Stimulated activated CD8-positive, alpha-beta memory T cell treated with anti-CD3 and anti-CD28 coated beads, Interleukin-15, amount 100 ng/mL, for 1 hour (primary cell): ENCODE measurements around the gene TCF12.

Experiments
- DNase-seq: peaks from one replicate; pipeline ENCODE4 v3.0.0-alpha.2; 2020; ENCODE audit warnings: low read depth

Gene TCF12

DNA sequence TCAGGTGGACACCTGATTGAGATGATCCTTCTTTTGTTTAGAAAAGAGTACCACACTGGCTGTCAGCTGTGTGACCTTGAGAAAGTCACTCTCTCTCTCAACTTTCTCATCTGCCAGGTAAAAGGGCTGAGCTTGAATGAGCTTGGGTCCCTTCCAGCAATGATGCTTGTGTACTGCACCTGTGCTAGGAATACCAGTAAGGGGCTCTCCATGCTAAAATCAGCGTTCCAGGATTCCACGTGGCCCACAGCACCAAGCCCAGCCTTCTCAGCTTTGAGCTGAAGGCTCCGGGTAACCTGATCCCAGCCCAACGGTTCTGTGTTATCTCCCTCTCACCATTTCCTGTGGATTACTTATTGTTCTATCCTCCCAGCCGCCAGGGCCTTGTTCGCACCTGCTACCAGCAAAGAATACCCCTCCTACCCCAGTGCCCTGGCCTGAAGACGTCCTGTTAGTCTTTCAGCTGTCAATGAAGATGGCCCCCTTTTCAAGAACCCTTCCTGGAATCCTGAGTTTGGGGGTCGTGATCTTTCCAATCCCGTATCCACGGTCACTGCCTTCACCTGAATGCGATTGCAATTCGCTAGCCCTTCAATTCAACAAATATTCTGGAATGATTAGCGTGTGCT is 403.6 kb downstream of the TCF12 start:
- DNase-seq: no peak

DNA sequence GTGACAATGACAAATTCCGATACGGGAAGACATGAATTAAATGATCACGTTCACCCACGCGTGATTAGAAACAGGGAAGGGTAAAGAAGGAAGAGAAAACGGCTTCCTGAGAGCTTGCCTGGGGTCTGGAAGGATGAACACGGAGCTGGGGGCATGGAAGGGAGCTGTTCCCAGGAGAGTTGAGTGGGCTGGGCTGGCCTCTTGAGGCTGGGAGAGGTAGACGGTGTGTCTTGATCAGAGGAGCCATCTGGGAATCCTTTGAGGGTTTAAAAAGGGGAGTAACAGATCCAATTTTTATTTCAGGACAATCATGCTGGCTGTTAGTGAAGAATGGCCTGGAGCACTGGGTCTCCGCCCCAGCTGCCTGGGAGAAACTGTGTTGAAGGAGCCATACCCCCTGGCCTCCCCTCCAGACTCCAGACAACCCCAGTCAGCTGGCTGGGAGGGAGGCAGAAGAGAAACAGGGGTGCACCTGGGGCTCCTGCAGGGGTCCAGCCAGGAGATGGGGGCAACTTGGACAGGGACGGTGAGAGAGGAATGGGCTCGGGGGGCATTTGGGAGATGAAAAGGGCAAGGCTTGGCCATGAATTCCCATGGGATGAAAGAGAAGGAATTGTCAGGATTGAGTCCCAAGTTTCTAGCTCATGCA is 404.3 kb downstream of the TCF12 start:
- DNase-seq: no peak

DNA sequence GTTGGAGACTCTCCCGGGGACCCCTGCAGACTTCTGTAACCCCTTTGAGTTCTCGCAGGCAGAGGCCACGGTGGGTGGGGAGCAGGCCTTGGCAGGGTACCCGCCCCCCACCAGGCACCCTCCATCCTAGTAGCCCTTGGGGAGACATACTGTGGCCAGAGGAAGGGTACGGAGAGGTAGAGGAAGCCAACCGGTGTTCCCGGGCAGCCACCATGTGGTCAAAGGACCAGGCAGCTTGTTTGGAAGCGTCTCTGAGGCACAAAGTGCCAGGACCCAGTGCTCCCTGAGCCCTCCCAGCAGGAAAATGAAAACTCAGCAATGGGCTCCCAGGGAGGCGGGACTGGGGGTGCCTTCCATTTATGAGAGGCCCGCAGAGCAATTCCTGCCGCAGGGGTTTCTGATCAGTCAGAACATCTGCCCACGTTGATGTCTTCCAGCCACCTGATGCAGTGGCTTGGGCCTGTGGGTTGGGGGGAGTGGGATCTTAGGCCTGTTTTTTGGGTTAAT is 404.9 kb downstream of the TCF12 start:
- DNase-seq: no peak

DNA sequence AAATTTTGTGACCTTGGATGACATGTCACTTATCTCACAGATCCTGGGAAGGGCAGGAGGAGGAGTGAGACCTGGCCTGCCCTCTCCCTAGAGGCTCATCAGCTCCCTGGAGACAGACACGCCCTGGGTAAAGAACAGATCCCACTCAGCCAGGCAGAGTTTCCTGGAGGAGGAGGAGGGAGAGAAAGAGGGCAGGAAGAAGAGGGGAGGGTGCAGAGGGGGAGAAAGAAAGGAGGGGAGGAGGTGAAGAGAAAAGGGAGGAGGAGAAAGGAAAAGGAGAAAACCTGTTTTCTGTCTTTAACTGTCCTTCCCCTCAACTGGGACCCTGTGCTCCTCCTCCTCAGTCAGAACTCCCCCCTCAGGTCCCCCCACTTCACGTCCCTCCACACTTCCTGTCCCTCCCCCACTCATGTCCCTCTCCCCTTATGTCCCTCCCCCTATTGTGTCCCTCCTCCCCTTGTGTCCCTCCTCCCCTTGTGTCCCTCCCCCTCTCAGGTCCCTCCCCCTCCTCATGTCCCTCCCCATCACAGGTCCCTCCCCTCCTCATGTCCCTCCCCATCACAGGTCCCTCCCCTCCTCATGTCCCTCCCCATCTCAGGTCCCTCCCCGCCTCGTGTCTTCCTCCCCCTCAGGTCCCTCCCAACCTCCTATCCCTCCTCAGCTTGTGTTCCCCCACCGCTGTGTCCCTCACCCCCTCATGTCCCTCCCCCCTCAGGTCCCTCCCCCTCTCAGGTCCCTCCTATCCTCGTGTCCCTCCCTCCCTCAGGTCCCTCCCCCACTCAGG is 405.6 kb downstream of the TCF12 start:
- DNase-seq: no peak

DNA sequence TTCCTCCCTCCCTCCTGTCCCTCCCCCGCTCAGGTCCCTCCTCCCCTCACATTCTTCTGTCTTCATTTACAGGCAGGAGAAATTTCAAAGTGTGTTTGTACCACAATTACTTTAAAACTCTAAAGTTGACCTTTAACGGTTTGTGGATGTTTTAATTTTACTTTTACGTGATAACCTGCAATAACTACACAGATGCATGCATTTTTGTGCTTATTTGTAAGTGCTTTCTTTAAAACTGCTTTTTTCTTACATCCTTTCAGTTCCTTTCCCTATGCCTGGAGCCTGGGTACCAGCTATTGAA is 406.1 kb downstream of the TCF12 start:
- DNase-seq: no peak

DNA sequence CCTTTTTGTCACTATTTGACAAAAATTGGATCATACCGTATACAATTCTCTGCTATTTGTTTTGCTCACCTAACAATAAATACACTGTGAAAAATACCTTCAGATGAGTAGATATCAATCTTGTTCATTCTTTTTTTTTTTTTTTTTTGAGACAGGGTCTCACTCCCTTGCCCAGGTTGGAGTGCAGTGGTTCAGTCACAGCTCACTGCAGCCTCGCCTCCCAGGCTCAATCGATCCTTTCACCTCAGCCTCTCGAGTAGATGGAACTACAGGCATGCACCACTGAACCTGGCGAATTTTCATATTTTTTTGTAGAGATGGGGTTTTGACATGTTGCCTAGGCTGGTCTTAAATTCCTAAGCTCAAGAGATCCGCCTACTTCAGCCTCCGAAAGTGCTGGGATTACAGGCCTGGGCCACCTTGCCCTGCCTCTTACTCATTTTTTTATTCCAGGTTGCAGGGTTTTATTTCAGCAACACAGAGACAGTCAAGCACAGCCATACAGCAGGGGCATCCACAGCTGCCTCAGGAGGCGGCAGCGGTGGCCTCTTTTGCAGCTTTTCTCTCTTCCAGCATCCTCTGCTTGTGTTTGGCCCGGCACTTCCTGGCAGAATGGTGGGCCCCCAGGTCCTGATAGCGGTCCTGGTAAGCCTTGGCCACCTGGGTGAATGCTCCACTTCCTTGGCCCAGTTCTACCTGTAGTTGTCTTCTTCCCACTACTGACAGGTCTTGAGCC is 406.7 kb downstream of the TCF12 start:
- DNase-seq: no peak

DNA sequence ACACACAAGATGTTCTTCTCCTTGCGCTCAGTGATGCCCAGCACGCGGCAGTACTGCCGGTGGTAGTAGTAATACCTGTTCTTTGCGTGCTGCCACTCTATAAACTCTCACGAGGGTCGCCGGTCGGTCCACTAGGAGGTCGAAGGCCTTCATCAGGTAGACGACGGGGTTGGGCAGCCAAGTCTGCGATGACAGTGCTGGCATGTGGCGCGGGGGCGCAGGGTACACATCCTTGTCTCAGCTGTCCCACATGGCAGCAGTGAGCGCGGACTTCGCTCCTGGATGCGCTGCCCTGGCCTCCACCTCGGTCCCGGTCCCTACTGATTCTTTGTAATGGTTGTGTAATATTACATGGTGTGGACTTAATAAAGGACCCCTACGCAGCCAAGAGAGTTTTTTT is 407.8 kb downstream of the TCF12 start:
- no peak for DNase-seq

DNA sequence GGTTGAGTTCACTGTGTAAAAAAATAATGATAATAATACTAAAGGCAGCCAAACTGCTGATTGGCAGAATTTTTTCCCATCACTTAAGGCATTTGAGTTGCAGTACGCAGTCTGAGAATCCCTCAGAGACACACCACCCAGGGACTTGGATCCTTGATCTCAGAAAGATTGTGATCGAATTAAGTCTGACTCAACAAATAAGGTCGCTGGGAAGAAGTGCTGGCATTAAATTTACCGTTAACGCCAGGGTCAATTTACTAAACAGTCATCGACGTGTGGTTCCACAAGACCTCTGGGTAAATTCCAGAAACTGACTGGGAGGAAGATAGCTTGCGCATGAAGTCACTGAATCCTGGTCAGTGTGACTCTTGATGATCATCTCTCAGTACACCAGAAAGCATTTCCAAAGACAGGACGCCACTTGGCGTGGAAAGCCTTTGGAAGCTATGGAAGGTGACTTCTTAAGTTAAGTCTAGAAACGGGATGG is 409.6 kb downstream of the TCF12 start:
- no peak for DNase-seq

DNA sequence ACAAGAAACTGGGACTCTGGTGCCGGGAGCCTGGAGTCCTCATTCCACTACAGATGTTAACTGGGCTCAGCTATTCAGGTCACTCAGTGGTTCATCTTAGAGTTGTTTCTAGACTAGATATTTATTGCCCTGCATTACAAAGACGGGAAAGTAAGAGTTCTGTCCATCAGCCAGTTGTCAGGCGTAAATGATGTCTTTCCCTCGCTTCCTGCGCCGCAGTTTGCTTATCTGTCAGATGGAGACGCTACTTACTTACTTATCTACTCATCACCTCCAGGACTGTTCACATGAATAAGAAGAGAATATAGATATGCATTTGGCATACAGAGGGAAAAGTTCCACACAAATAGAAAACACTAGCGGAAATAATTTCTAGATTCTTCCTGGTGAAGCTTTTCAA is 410.0 kb downstream of the TCF12 start:
- no peak for DNase-seq

DNA sequence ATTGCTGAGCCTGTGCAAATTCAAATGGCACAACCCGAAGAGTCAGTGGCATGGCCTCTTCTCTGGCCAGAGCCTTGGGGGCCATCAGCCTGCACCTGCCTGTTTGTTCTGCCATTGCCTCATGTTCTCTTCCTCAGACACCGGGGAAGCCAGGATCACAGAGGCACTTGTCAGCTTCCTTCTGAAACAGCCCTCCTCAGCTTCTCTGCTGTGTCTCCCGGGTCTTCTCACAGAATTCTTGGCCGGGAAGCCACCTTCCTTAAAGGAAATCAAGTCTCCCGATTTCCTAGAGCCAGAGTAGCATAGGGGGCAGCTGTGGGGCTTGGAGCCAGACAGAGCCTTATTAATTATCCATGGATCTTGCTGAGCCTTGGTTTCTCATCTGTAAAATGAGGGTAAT is 410.5 kb downstream of the TCF12 start:
- no peak for DNase-seq

DNA sequence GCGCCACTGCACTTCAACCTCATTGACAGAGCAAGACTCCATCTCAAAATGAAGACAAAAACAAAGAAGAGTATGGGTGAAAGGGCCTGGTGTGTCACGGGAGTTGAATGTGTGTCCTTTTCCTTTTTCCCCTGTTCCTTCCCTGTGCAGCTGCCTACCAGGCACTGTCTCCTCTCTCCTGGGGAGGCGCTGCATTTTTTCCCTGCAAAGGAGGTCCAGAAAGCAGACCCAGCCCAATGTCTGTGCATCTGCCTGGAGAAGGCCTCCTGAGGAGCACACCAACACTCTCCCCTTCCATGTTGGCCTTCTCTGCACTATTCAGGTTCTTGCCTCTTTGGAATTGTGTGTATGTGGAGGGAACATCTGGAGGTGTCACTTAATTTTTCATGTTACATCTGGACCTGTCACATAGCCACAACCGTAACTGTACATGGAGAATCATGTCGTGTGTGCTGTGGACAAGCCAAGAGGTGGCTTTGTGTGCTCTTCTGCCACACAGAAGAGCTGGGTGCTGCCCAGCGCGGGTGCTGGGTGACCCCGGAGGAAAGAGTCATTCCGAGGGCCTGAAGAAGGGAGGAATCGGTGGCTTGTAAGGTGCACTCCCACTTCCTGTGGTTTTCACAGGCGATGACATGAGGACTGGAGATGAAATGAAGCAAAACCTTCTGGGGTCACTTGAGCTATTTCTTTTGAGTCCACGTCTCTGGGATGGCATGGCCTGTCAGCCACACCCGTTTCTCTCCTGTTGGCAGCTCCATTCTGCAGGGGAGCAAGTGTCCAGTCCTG is 411.3 kb downstream of the TCF12 start:
- DNase-seq: no peak

DNA sequence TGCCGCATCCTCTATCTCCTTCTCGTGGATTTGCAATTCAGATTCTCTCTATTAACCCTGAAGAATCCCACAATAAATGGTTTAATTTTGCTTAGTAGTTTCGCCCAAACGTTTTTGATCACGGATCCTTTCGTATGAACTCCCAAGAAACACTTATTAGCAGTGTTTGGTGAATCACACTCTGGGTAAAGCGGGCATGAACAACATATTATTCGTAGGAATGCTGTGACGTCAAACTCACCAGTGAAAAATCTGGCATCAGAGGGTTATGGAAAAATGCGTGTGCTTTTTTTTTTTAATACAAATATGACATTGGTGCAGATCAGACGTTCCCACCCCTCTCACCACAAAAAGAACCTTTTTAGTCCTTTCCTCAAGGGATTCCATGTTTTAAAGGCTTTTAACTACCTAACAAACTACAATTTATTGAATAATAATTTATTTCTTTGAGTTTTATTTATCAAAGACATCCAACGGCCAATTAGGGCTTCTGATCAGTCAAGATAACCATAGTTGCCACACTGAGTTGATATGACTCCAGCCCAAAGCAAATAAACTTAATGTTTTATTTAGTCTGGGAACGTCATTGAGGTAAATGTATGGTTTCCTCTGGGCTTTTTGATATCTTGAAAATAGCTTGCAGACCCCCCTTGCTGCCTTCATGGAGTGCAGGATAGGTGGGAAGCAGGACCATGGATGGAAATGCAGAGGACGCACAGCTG is 412.3 kb downstream of the TCF12 start:
- no peak for DNase-seq

DNA sequence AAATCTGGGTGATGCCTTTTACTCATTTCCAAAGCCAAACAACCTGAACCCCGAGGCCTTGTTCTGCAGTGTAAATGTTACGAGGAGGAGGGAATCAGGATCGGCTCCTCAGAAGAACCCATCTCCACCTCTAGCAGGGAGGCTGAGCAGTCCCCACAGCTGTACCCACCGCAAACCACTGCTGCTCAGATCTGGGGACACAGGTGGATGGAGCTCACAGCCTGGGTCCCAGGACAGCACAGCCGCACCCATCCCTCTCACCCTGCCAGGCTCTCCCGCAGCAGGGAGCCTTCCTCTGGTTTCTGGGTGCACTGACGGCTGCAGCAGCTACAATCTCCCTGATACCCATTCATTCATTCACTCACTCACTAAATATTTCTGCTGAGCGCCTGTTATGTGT is 413.9 kb downstream of the TCF12 start:
- DNase-seq: no peak

DNA sequence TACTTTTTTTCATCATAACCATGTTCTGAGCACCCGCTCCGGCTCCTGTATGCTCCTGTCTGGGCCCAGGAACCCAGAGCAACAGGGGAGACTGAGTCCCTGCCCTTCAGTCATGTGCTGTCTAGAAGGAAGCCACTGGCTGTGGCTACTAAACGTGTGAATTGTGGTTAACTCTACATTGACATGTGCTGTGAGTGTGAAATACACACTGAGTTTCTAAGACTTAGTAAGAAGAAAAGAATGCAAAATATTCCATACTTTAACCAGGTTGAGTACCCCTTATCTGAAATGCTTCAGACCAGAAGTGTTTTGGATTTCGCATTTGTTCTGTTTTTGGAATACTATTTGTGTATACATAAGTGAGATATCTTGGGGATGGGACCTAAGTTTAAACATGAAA is 415.0 kb downstream of the TCF12 start:
- DNase-seq: no peak

DNA sequence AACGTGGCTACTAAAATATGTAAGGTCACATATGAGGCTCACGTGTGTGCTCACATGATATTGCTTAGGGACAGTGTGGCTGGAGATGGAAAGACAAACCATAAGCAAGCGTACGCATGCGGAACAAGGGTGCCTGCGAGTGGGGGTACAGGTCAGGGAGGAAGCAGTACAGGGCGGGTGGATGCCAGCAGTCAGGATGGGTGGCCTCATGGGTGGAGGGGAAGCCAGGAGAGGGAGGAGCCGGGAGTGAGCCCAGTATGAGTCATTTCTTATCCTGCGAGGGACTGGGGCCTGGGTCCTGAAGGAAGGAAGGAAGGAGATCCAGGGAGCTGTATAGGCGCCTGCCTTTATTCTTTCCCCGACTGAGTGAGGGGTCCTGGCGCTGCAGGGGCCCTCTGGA is 415.8 kb downstream of the TCF12 start:
- no peak for DNase-seq

DNA sequence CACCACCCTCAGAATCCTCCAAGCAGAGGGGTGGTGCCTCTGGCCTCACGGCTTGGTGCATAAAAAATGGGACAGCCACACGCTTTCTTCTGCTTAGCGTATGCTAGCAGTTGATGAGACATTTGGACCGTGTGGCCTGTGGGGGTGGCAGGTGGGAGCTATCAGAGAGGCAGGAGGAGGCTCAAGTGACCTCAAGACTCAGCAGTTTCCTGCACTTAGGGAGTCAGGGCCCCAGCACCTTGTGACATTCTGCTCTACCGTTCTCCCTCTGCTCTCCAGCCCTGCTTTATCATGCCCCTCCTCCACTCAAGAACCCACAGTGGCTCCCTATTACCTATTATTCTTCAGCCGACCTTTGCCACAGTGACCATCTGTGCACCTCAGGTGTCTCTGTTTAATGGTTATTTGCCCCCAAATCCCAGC is 416.9 kb downstream of the TCF12 start:
- DNase-seq: no peak

DNA sequence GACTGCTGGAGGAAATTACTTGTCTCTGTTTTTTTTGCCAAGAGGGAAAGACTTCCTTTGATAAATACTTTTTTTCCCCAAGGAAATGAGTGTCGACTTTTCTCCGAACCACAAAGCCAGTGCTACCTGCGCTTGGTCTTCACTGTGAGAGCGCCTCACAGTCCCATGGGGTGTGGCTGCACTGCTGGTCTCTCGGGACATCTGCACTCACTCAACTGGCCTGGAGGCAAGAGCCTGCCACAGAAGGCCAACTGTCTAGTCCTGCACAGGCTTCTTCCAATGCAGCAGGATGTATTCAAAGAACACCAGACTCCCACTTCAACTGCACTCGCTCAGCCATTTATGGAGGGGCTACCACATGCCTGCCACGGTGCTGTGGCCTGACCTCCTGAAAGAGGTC is 417.3 kb downstream of the TCF12 start:
- DNase-seq: no peak

DNA sequence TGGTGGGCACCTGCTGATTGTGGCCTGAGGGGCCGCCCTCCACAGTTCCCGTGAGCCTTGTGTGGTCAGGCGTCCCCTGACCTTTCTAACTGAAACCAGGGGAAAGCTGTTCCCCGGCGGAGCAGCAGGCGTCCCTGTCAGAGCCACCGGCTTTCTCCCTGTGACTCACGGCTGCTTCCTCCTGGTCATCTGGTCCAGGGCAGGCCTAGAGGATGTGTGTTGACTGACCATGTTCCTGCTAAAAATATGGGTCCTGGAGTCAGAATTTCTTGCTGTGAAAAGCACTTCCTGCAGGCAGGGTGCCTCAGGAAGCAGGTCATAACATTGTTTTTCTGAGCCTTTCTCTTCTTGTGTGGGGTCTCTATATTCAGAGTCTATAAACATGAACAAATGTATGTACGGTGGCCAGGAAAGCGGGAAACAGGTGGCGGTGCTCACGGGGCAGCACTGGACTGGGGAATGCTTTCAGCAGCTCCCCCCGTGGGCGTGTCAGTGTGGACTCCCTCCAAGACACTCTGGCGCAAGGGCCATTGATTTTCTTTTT is 419.5 kb downstream of the TCF12 start:
- no peak for DNase-seq

DNA sequence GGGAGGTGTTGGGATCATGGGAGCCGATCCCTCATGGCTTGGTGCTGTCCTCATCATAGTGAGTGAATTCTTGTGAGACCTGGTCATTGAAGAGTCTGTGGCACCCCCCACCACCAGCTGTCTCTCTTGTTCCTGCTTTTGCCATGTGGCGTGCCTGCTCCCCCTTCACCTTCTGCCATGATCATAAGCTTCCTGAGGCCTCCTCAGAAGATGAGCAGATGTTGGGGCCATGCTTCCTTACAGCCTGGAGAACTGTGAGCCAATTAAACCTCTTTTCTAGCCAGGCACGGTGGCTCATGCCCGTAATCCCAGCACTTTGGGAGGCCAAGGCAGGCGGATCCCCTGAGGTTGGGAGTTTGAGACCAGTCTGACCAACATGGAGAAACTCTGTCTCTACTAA is 420.9 kb downstream of the TCF12 start:
- no peak for DNase-seq
